IMR-90 (cell line): Measurements from ENCODE around the gene LYZ. TPM values are rescaled to one million over a fixed set of nuclear protein-coding genes. Genes with fewer than 3 reads are reported as not detected.

ENCODE experiments used
- ATAC-seq: fragments of 200-7000 bp; cut with Tn5 transposase; 2 replicates; pipeline ENCODE4 v1.9.1; 2020; ENCODE audit warnings: low read depth, mild to moderate bottlenecking, moderate library complexity
- BruUV-seq: library from RNA; stranded (reverse); fragments of 400-500 nt; replicated peaks from 2 replicates; lab custom pipeline; 2021; lab: Mats Ljungman, UMichigan
- CTCF ChIA-PET: fragments of 300-600 bp; formaldehyde crosslinking; extraction: SDS; loops from one replicate; lab custom pipeline; 2021; ENCODE audit warnings: antibody characterized with exemption; lab: Yijun Ruan, JAX
- POLR2A ChIA-PET: fragments of 300-600 bp; sonication (Branson Sonifier 250); formaldehyde crosslinking; loops from one replicate; lab custom pipeline; 2022; ENCODE audit warnings: antibody characterized with exemption; ENCODE audit not compliant: unreplicated experiment; lab: Charles Lee
- DNase-seq: peaks from one replicate; pipeline ENCODE4 v3.0.0; 2013
- H2AFZ ChIP-seq: replicated peaks from 2 replicates; pipeline ENCODE3; 2013; ENCODE audit warnings: low read length, mild to moderate bottlenecking; ENCODE audit not compliant: poor library complexity
- H2AK5ac ChIP-seq: 2 replicates; pipeline ENCODE4 v1.6.1; 2013; ENCODE audit warnings: low read depth, low read length, inconsistent platforms
- H2AK9ac ChIP-seq: replicated peaks from 2 replicates; pipeline ENCODE3; 2013; ENCODE audit warnings: mild to moderate bottlenecking, low read depth, low read length, moderate library complexity; ENCODE audit not compliant: poor library complexity
- H2BK120ac ChIP-seq: 2 replicates; pipeline ENCODE4 v1.6.1; 2013; ENCODE audit warnings: low read depth, low read length, inconsistent platforms
- H2BK15ac ChIP-seq: 3 replicates; pipeline ENCODE4 v1.6.1; 2013; ENCODE audit warnings: low read depth, low read length, inconsistent platforms
- H2BK20ac ChIP-seq: 2 replicates; pipeline ENCODE4 v1.6.1; 2013; ENCODE audit warnings: low read depth, mild to moderate bottlenecking, inconsistent platforms, low read length, moderate library complexity
- H2BK5ac ChIP-seq: 2 replicates; pipeline ENCODE4 v1.6.1; 2013; ENCODE audit warnings: mild to moderate bottlenecking, low read depth, low read length, inconsistent platforms; ENCODE audit not compliant: poor library complexity, severe bottlenecking
- H3K14ac ChIP-seq: replicated peaks from 2 replicates; pipeline ENCODE4 v1.6.1; 2013; ENCODE audit warnings: low read depth, low read length, inconsistent platforms
- H3K18ac ChIP-seq: 2 replicates; pipeline ENCODE4 v1.6.1; 2013; ENCODE audit warnings: low read depth, low read length, control low read depth
- H3K23ac ChIP-seq: 2 replicates; pipeline ENCODE4 v1.6.1; 2013; ENCODE audit warnings: low read depth, low read length, inconsistent platforms
- H3K27ac ChIP-seq: 2 replicates; pipeline ENCODE4 v1.5.1; 2013; ENCODE audit warnings: mild to moderate bottlenecking, control low read depth, low read length; ENCODE audit not compliant: insufficient read depth
- H3K27me3 ChIP-seq: 2 replicates; pipeline ENCODE4 v1.6.1; 2013; ENCODE audit warnings: low read length; ENCODE audit not compliant: control insufficient read depth, insufficient read depth
- H3K36me3 ChIP-seq: 2 replicates; pipeline ENCODE4 v1.6.1; 2013; ENCODE audit warnings: low read length, mixed read lengths; ENCODE audit not compliant: control insufficient read depth, insufficient read depth
- H3K4ac ChIP-seq: 2 replicates; pipeline ENCODE4 v1.6.1; 2013; ENCODE audit warnings: low read depth, low read length, inconsistent platforms
- H3K4me1 ChIP-seq: 2 replicates; pipeline ENCODE4 v1.6.1; 2013; ENCODE audit warnings: low read length, mixed read lengths; ENCODE audit not compliant: control insufficient read depth, insufficient read depth
- H3K4me2 ChIP-seq: 2 replicates; pipeline ENCODE4 v1.6.1; 2013; ENCODE audit warnings: low read depth, mild to moderate bottlenecking, control low read depth, low read length, moderate library complexity
- H3K4me3 ChIP-seq: 2 replicates; pipeline ENCODE4 v1.5.1; 2013; ENCODE audit warnings: low read depth, mild to moderate bottlenecking, control low read depth, low read length, moderate library complexity; ENCODE audit not compliant: insufficient read depth
- H3K56ac ChIP-seq: 2 replicates; pipeline ENCODE4 v1.6.1; 2013; ENCODE audit warnings: low read length, inconsistent platforms; ENCODE audit not compliant: insufficient read depth; ENCODE audit errors: extremely low read depth
- H3K79me1 ChIP-seq, 2 experiments: 2 replicates each; pipeline ENCODE4 v1.6.1; 2013; ENCODE audit warnings: low read length in 2 of 2, inconsistent platforms in 1 of 2, low read depth in 1 of 2
- H3K9ac ChIP-seq: 2 replicates; pipeline ENCODE4 v1.6.1; 2013; ENCODE audit warnings: low read depth, low read length, control low read depth
- H3K9me1 ChIP-seq: 2 replicates; pipeline ENCODE4 v1.6.1; 2013; ENCODE audit warnings: low read length, inconsistent platforms; ENCODE audit not compliant: insufficient read depth
- H3K9me3 ChIP-seq: 2 replicates; pipeline ENCODE4 v1.6.1; 2013; ENCODE audit warnings: low read length; ENCODE audit not compliant: control insufficient read depth, insufficient read depth
- H4K20me1 ChIP-seq: 2 replicates; pipeline ENCODE4 v1.6.1; 2013; ENCODE audit warnings: low read length, inconsistent platforms; ENCODE audit not compliant: insufficient read depth
- H4K5ac ChIP-seq: 2 replicates; pipeline ENCODE4 v1.6.1; 2013; ENCODE audit warnings: mild to moderate bottlenecking, low read depth, low read length, control low read depth
- H4K8ac ChIP-seq, 2 experiments: 2 replicates each; pipeline ENCODE4 v1.6.1; 2013; ENCODE audit warnings: low read depth in 2 of 2, low read length in 2 of 2, control low read depth in 1 of 2, inconsistent platforms in 1 of 2
- H4K91ac ChIP-seq: 2 replicates; pipeline ENCODE4 v1.6.1; 2013; ENCODE audit warnings: low read depth, low read length, inconsistent platforms; ENCODE audit not compliant: insufficient read depth
- CHD1 ChIP-seq: IDR thresholded peaks from 2 replicates; pipeline ENCODE4 v1.6.1; 2012; ENCODE audit warnings: low read depth, low read length, improper control_type of control experiment
- CTCF ChIP-seq: conservative IDR thresholded peaks from 2 replicates; pipeline ENCODE4 v1.5.1; 2012; ENCODE audit warnings: mild to moderate bottlenecking, low read depth, low read length, improper control_type of control experiment
- ELK1 ChIP-seq: fragments of 150-350 bp; IDR thresholded peaks from 2 replicates; pipeline ENCODE4 v1.6.1; 2016; ENCODE audit warnings: low read depth, mild to moderate bottlenecking, low read length, moderate library complexity, borderline replicate concordance
- MAFK ChIP-seq: IDR thresholded peaks from 2 replicates; pipeline ENCODE4 v1.6.1; 2012; ENCODE audit warnings: low read depth, low read length, improper control_type of control experiment
- MAZ ChIP-seq: IDR thresholded peaks from 2 replicates; pipeline ENCODE4 v1.6.1; 2012; ENCODE audit warnings: low read depth, mild to moderate bottlenecking, low read length, improper control_type of control experiment, moderate library complexity, borderline replicate concordance
- MXI1 ChIP-seq: IDR thresholded peaks from 2 replicates; pipeline ENCODE4 v1.6.1; 2012; ENCODE audit warnings: low read depth, mild to moderate bottlenecking, low read length, moderate library complexity, borderline replicate concordance
- NFE2L2 ChIP-seq: fragments of 150-350 bp; IDR thresholded peaks from 2 replicates; pipeline ENCODE4 v1.6.1; 2016; ENCODE audit warnings: low read depth, mild to moderate bottlenecking, low read length
- POLR2A ChIP-seq: IDR thresholded peaks from 2 replicates; pipeline ENCODE4 v1.6.1; 2012; ENCODE audit warnings: mild to moderate bottlenecking, low read depth, low read length
- RAD21 ChIP-seq: IDR thresholded peaks from 2 replicates; pipeline ENCODE4 v1.6.1; 2012; ENCODE audit warnings: low read length, improper control_type of control experiment
- RCOR1 ChIP-seq: IDR thresholded peaks from 2 replicates; pipeline ENCODE4 v1.6.1; 2012; ENCODE audit warnings: mild to moderate bottlenecking, low read length, improper control_type of control experiment; ENCODE audit not compliant: insufficient replicate concordance
- RFX5 ChIP-seq: IDR thresholded peaks from 2 replicates; pipeline ENCODE4 v1.8.0; 2012; ENCODE audit warnings: low read depth, mild to moderate bottlenecking, low read length, moderate library complexity
- SMC3 ChIP-seq: fragments of 150-350 bp; IDR thresholded peaks from 2 replicates; pipeline ENCODE4 v1.6.1; 2016; ENCODE audit warnings: low read depth, mild to moderate bottlenecking, antibody characterized with exemption, low read length, moderate library complexity
- dilution Hi-C: fragments of 300-500 bp; cut with HindIII; formaldehyde crosslinking; loops from one replicate; pipeline ENCODE4 v1.14.3; 2018; ENCODE audit warnings: low sequenced_read_pairs; ENCODE audit not compliant: unreplicated experiment
- in situ Hi-C: fragments of 300-500 bp; cut with MboI; formaldehyde crosslinking; loops from 3 replicates; pipeline ENCODE4 v1.14.3; 2019; ENCODE audit warnings: low sequenced_read_pairs, inconsistent platforms, mixed read lengths
- intact Hi-C: fragments of 100-400 bp; cut with micrococcal nuclease; formaldehyde crosslinking; loops from 2 replicates; pipeline ENCODE4 v1.10.0; 2022
- polyA plus RNA-seq, 3 experiments: library from polyadenylated mRNA; depleted of rRNA; stranded (reverse); fragments of >200 nt; gene quantifications; 2 replicates each; pipeline ENCODE4 v1.2.3, GENCODE V29; 2012; ENCODE audit warnings: low replicate concordance in 1 of 3
- total RNA-seq: library from RNA; depleted of rRNA; stranded (reverse); fragments of >200 nt; gene quantifications from 2 replicates; pipeline ENCODE4 v1.2.3, GENCODE V29; 2012

The LYZ gene
- total and polyA plus RNA-seq, 2 of the 4 experiments (the other 2 are of a cell fraction), result not detected

- Histone ChIP-seq H3K27ac (no peak overlapping the region), H3K23ac (no peak overlapping the region), H2BK5ac (no peak overlapping the region), H3K14ac (no peak overlapping the region), H3K9me3 (no peaks in the 10 kb centered on the region), H4K20me1 (no peaks in the 10 kb centered on the region), H3K9ac (no peak overlapping the region), H3K4me3 (no peak overlapping the region), H2BK120ac (no peak overlapping the region), H3K27me3 (peaks cover 28% of the 10 kb centered on the region), H3K36me3 (no peaks in the 10 kb centered on the region), H3K79me1 (no peaks in the 10 kb centered on the region), H2AFZ (no peak overlapping the region), H3K18ac (no peak overlapping the region), H3K4me1 (no peaks in the 10 kb centered on the region), H4K91ac (no peak overlapping the region), H4K5ac (no peak overlapping the region), H4K8ac (no peak overlapping the region), H2BK20ac (no peak overlapping the region), H2BK15ac (no peak overlapping the region), H2AK9ac (no peak overlapping the region), H3K4ac (no peak overlapping the region), H2AK5ac (no peak overlapping the region), H3K56ac (no peak overlapping the region), H3K9me1 (no peaks in the 10 kb centered on the region), H3K4me2 (no peak overlapping the region)
- no peak for TF ChIP-seq NFE2L2
- no peak for TF ChIP-seq CTCF
- TF ChIP-seq CHD1, result no peak
- TF ChIP-seq RCOR1, result no peak
- no peak for TF ChIP-seq MAFK
- TF ChIP-seq ELK1, result no peak
- no peak for TF ChIP-seq MXI1
- no peak for TF ChIP-seq MAZ
- TF ChIP-seq POLR2A, result no peak
- TF ChIP-seq RFX5, result no peak
- no peak for TF ChIP-seq RAD21
- no peak for TF ChIP-seq SMC3
- CTCF ChIA-PET, result no interaction called here
- intact Hi-C loops (no loop called here), in situ Hi-C loops (loop anchor here (25.0 kb wide), 1 partner anchor 398 kb away; the partner anchor contains the start of gene RAB3IP), dilution Hi-C loops (no loop called here)
- no peak for ATAC-seq
- BruUV-seq, result no TSS peak
- DNase-seq, result no peak
- POLR2A ChIA-PET, result no interaction called here
These were observed 9.2 kb upstream of the LYZ start for GRCh38 chr12:69338936-69339335.
